HL-60 (cell line): Measurements from ENCODE around the gene WDR70.
A peak's percentile ranks its signal among the peaks of the same experiment; 100 is the strongest.
"Not testable (repeated sequence)": the region's sequence is repeated elsewhere in the genome, so short reads cannot be mapped to it uniquely, and the experiment has no call there.

Experiments used
- DNase-seq, 2 experiments: peaks; one replicate each; pipeline ENCODE4 v3.0.0-alpha.2; 2010 to 2020; ENCODE audit warnings: low read depth in 1 of 2, low spot score in 1 of 2
- H3K27ac ChIP-seq: fragments of 250-450 bp; sonication (Bioruptor Pico); replicated peaks from 2 replicates; pipeline ENCODE4 v1.5.1; 2020; ENCODE audit warnings: mild to moderate bottlenecking, moderate library complexity
- H3K27me3 ChIP-seq: fragments of 250-450 bp; sonication (Bioruptor Pico); 2 replicates; pipeline ENCODE4 v1.5.1; 2021; ENCODE audit warnings: mild to moderate bottlenecking, moderate library complexity; ENCODE audit not compliant: insufficient read depth, poor library complexity, severe bottlenecking
- H3K4me3 ChIP-seq: replicated peaks from 2 replicates; pipeline ENCODE4 v1.5.1; 2011; ENCODE audit warnings: mild to moderate bottlenecking, control low read depth, low read length; ENCODE audit not compliant: insufficient read depth
- CTCF ChIP-seq: IDR thresholded peaks from one replicate; pipeline ENCODE4 v1.5.1; 2011; ENCODE audit warnings: low read length, control low read depth, inconsistent platforms; ENCODE audit not compliant: insufficient read depth
- GABPA ChIP-seq: IDR thresholded peaks from 2 replicates; pipeline ENCODE4 v1.6.1; 2012; ENCODE audit warnings: low read depth
- POLR2AphosphoS5 ChIP-seq: IDR thresholded peaks from 2 replicates; pipeline ENCODE4 v1.6.1; 2012; ENCODE audit warnings: low read depth
- REST ChIP-seq: IDR thresholded peaks from 2 replicates; pipeline ENCODE4 v1.6.1; 2012; ENCODE audit warnings: low read depth; ENCODE audit not compliant: insufficient replicate concordance
- SPI1 ChIP-seq: IDR thresholded peaks from 2 replicates; pipeline ENCODE4 v1.6.1; 2012; ENCODE audit warnings: low read depth, mild to moderate bottlenecking, borderline replicate concordance

Gene WDR70

GRCh38 chr5:37436146-37436934, 57.2 kb downstream of the WDR70 start:
- no peak for DNase-seq
- no peaks in the 10 kb centered on the region for H3K27me3 ChIP-seq
- H3K4me3 ChIP-seq, result no peak overlapping the region
- TF ChIP-seq GABPA (no peak), CTCF (no peak), REST (no peak), POLR2AphosphoS5 (no peak), SPI1 (peak; percentile 41; the same call in 1 of the 2 replicates)
- H3K27ac ChIP-seq, result no peak overlapping the region

- no peak overlapping the region for H3K4me3 ChIP-seq
- no peaks in the 10 kb centered on the region for H3K27me3 ChIP-seq
- no peak for DNase-seq
- no peak overlapping the region for H3K27ac ChIP-seq
- TF ChIP-seq POLR2AphosphoS5 (no peak), SPI1 (no peak)
Measured at GRCh38 chr5:37437711-37438110, 58.6 kb downstream of the WDR70 start.

- not testable (repeated sequence) for H3K4me3 ChIP-seq, H3K27ac ChIP-seq, DNase-seq, H3K27me3 ChIP-seq
Measured at GRCh38 chr5:37445783-37446182, 66.7 kb downstream of the WDR70 start.

- Histone ChIP-seq H3K27ac (no peak overlapping the region), H3K4me3 (no peak overlapping the region), H3K27me3 (no peaks in the 10 kb centered on the region)
- DNase-seq, result no peak
- TF ChIP-seq REST (no peak), CTCF (no peak), POLR2AphosphoS5 (no peak), SPI1 (no peak), GABPA (no peak)
Measured at GRCh38 chr5:37448941-37449340, 69.8 kb downstream of the WDR70 start.

- not testable (repeated sequence) for H3K27ac ChIP-seq, H3K4me3 ChIP-seq, DNase-seq, H3K27me3 ChIP-seq
Measured at GRCh38 chr5:37451991-37452390, 72.9 kb downstream of the WDR70 start.

GRCh38 chr5:37453252-37453651, 74.1 kb downstream of the WDR70 start:
- DNase-seq, H3K27ac ChIP-seq, H3K27me3 ChIP-seq, H3K4me3 ChIP-seq: not testable (repeated sequence)

GRCh38 chr5:37454402-37455055, 75.4 kb downstream of the WDR70 start:
- H3K27ac ChIP-seq, H3K4me3 ChIP-seq, DNase-seq, H3K27me3 ChIP-seq: not testable (repeated sequence)
